K562 (cell line): ENCODE measurements around the gene RECK. TPM values are rescaled to one million over a fixed set of nuclear protein-coding genes. Genes with fewer than 3 reads are reported as not detected.
A peak's percentile ranks its signal among the peaks of the same experiment; 100 is the strongest.

Experiments
- ARID1B ChIP-seq: fragments of 450-650 bp; IDR thresholded peaks from 2 replicates; pipeline ENCODE4 v1.6.1; 2016; ENCODE audit warnings: antibody characterized with exemption, mild to moderate bottlenecking, inconsistent platforms
- ETV5 ChIP-seq: sonication (generic); formaldehyde crosslinking; IDR thresholded peaks from 2 replicates; pipeline ENCODE4 v1.4.0; 2020; ENCODE audit warnings: low read depth, mild to moderate bottlenecking, missing genetic modification reagents
- FOXJ3 ChIP-seq: sonication (generic); formaldehyde crosslinking; IDR thresholded peaks from 2 replicates; pipeline ENCODE4 v1.4.0; 2020; ENCODE audit warnings: mild to moderate bottlenecking, missing genetic modification reagents
- HMG20A ChIP-seq: fragments of 450-650 bp; formaldehyde crosslinking; conservative IDR thresholded peaks from 2 replicates; pipeline ENCODE4 v1.4.0; 2020; ENCODE audit warnings: mild to moderate bottlenecking, mixed read lengths
- KDM1A ChIP-seq, 2 experiments: fragments of 450-650 bp; IDR thresholded peaks; 2 replicates each; pipeline ENCODE4 v1.6.1; 2016; ENCODE audit warnings: mild to moderate bottlenecking in 2 of 2
- NCOR1 ChIP-seq: fragments of 450-650 bp; IDR thresholded peaks from 2 replicates; pipeline ENCODE4 v1.6.1; 2016; ENCODE audit warnings: mild to moderate bottlenecking, moderate library complexity
- PML ChIP-seq: IDR thresholded peaks from 2 replicates; pipeline ENCODE4 v1.6.1; 2012; ENCODE audit warnings: low read length, inconsistent platforms
- SMARCA5 ChIP-seq: fragments of 450-650 bp; IDR thresholded peaks from 2 replicates; pipeline ENCODE4 v1.6.1; 2016
- SMARCE1 ChIP-seq: fragments of 450-650 bp; IDR thresholded peaks from 2 replicates; pipeline ENCODE4 v1.7.1; 2016; ENCODE audit warnings: mild to moderate bottlenecking
- SREBF1 ChIP-seq: fragments of 150-350 bp; IDR thresholded peaks from 2 replicates; pipeline ENCODE4 v1.6.1; 2014; ENCODE audit warnings: antibody characterized with exemption, low read depth, low read length, borderline replicate concordance
- STAT5A ChIP-seq: IDR thresholded peaks from 2 replicates; pipeline ENCODE4 v1.6.1; 2012; ENCODE audit warnings: low read length, inconsistent platforms, borderline replicate concordance
- XRCC3 ChIP-seq: fragments of 450-650 bp; IDR thresholded peaks from 2 replicates; pipeline ENCODE4 v1.6.1; 2017; ENCODE audit warnings: mild to moderate bottlenecking, moderate library complexity
- ZNF57 ChIP-seq: fragments of 450-650 bp; formaldehyde crosslinking; IDR thresholded peaks from 2 replicates; pipeline ENCODE4 v1.4.0; 2020; ENCODE audit warnings: mild to moderate bottlenecking, moderate library complexity
- ZNF75A ChIP-seq: fragments of 450-650 bp; formaldehyde crosslinking; IDR thresholded peaks from 2 replicates; pipeline ENCODE4 v1.4.0; 2020; ENCODE audit warnings: mild to moderate bottlenecking
- polyA plus RNA-seq, 8 experiments: library from polyadenylated mRNA; depleted of rRNA in 4 of 8; stranded (reverse) in 5 of 8; unstranded in 3 of 8; fragments of >200 nt; fragmentation: Nextera tagmentation in 2 of 8; fragmentation: Illumina TruSeq in 1 of 8; extraction: Ambion mirVana in 2 of 8; extraction: Trizol in 1 of 8; gene quantifications; 2 replicates each; pipeline versions ENCODE4 v1.2.1 to v1.2.3, GENCODE V29; 2011 to 2014; ENCODE audit warnings: inconsistent platforms in 1 of 8, missing spikeins in 1 of 8
- total RNA-seq, 7 experiments: library from RNA; depleted of rRNA in 6 of 7; stranded (reverse); fragments of >200 nt in 6 of 7; fragmentation: Illumina TruSeq in 2 of 7; extraction: Trizol in 2 of 7; gene quantifications; 2 replicates each; pipeline versions ENCODE4 v1.2.1 to v1.2.3, GENCODE V29; 2011 to 2021; ENCODE audit warnings: low replicate concordance in 1 of 7
- TF ChIP-seq, protein P1 (sequence below), 2 experiments: fragments of 450-650 bp in 1 of 2; sonication (generic) in 1 of 2; formaldehyde crosslinking in 1 of 2; IDR thresholded peaks; 2 replicates each; pipeline versions ENCODE4 v1.7.1 to v1.9.0; 2016 to 2022; ENCODE audit warnings: inconsistent platforms in 1 of 2, mild to moderate bottlenecking in 1 of 2, missing genetic modification reagents in 1 of 2
- TF ChIP-seq, protein P2 (sequence below): fragments of 250-450 bp; sonication (Bioruptor Pico); IDR thresholded peaks from 2 replicates; pipeline ENCODE4 v1.8.0; 2022; ENCODE audit warnings: moderate library complexity, mild to moderate bottlenecking, inconsistent platforms
- TF ChIP-seq, protein P3 (sequence below): fragments of 450-650 bp; IDR thresholded peaks from 2 replicates; pipeline ENCODE4 v1.6.1; 2014; ENCODE audit warnings: low read depth, mild to moderate bottlenecking, moderate library complexity, borderline replicate concordance

The RECK gene
- total and polyA plus RNA-seq, 9 of the 15 experiments (the other 6 are each of a cell fraction or from before 2014, with no cell fraction given), result 0.04 to 0.36 (median 0.16) TPM

DNA sequence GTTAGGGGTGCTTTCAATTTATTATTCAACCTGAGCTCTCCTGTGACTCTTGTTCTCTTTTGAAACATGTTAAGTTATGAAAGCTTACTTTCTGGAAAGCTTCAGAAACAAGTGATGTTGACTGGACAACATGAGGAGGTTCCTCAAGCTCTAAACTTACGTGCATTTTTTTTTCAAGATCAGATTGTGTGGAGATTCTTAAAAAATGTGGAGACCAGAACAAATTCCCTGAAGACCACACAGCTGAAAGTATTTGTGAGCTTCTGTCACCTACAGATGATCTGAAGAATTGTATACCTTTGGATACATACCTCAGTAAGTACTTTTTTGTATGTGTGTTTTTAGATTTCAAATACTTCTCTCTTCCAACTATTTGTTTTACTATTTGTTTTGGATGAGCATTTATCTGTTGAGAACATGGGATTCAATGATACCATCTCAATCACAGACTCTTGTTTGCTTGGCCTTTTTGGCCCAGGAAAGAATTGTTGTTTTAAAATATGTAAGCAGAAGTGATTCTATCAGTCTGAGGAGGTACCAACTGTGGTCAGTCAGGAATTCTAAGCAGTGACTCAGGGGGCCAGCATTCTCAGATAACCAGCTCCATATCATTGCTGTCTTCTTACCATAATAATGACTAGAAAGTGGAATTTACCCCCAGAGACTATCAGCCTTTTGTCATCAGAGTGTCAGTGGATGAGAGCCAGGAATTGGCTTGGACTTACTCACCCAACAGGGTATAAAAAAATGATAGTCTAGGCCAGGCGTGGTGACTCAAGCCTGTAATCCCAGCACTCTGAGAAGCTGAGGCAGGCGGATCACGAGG, 65.4 kb downstream of the RECK start (continued):
- TF ChIP-seq XRCC3 (no peak), ZNF75A (CRISPR knock-in tag) (no peak), SMARCE1 (peak; percentile 53; the same call in 1 of the 2 replicates), ETV5 (CRISPR knock-in tag) (no peak), SMARCA5 (no peak), SREBF1 (no peak), KDM1A (IDR thresholded peaks at IDR 0.05) (peak; percentile 95 to 97), ZNF57 (no peak), HMG20A (no peak), STAT5A (no peak), FOXJ3 (CRISPR knock-in tag) (no peak), PML (no peak), NCOR1 (peak; percentile 28; the same call in 1 of the 2 replicates), ARID1B (peak; percentile 52)
- TF ChIP-seq, protein P1, sequence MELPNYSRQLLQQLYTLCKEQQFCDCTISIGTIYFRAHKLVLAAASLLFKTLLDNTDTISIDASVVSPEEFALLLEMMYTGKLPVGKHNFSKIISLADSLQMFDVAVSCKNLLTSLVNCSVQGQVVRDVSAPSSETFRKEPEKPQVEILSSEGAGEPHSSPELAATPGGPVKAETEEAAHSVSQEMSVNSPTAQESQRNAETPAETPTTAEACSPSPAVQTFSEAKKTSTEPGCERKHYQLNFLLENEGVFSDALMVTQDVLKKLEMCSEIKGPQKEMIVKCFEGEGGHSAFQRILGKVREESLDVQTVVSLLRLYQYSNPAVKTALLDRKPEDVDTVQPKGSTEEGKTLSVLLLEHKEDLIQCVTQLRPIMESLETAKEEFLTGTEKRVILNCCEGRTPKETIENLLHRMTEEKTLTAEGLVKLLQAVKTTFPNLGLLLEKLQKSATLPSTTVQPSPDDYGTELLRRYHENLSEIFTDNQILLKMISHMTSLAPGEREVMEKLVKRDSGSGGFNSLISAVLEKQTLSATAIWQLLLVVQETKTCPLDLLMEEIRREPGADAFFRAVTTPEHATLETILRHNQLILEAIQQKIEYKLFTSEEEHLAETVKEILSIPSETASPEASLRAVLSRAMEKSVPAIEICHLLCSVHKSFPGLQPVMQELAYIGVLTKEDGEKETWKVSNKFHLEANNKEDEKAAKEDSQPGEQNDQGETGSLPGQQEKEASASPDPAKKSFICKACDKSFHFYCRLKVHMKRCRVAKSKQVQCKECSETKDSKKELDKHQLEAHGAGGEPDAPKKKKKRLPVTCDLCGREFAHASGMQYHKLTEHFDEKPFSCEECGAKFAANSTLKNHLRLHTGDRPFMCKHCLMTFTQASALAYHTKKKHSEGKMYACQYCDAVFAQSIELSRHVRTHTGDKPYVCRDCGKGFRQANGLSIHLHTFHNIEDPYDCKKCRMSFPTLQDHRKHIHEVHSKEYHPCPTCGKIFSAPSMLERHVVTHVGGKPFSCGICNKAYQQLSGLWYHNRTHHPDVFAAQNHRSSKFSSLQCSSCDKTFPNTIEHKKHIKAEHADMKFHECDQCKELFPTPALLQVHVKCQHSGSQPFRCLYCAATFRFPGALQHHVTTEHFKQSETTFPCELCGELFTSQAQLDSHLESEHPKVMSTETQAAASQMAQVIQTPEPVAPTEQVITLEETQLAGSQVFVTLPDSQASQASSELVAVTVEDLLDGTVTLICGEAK (IDR thresholded peaks at IDR 0.05), result no peak
- TF ChIP-seq, protein P1 (CRISPR knock-in tag; IDR thresholded peaks at IDR 0.05), result no peak
- TF ChIP-seq, protein P2, sequence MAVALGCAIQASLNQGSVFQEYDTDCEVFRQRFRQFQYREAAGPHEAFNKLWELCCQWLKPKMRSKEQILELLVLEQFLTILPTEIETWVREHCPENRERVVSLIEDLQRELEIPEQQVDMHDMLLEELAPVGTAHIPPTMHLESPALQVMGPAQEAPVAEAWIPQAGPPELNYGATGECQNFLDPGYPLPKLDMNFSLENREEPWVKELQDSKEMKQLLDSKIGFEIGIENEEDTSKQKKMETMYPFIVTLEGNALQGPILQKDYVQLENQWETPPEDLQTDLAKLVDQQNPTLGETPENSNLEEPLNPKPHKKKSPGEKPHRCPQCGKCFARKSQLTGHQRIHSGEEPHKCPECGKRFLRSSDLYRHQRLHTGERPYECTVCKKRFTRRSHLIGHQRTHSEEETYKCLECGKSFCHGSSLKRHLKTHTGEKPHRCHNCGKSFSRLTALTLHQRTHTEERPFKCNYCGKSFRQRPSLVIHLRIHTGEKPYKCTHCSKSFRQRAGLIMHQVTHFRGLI, result no peak
- TF ChIP-seq, protein P3, sequence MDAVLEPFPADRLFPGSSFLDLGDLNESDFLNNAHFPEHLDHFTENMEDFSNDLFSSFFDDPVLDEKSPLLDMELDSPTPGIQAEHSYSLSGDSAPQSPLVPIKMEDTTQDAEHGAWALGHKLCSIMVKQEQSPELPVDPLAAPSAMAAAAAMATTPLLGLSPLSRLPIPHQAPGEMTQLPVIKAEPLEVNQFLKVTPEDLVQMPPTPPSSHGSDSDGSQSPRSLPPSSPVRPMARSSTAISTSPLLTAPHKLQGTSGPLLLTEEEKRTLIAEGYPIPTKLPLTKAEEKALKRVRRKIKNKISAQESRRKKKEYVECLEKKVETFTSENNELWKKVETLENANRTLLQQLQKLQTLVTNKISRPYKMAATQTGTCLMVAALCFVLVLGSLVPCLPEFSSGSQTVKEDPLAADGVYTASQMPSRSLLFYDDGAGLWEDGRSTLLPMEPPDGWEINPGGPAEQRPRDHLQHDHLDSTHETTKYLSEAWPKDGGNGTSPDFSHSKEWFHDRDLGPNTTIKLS, result no peak
